Esophagus squamous epithelium (tissue), 4 donors: Measurements from ENCODE around the gene FOXK2.

Source experiments
- POLR2A ChIP-seq, 4 donors: fragments of 450-650 bp; IDR thresholded peaks; one replicate each; pipeline ENCODE4 v1.6.1; 2017; ENCODE audit warnings: antibody characterized with exemption in 4 of 4, mild to moderate bottlenecking in 4 of 4, moderate library complexity in 3 of 4
- TF ChIP-seq, protein P1 (sequence below), 6 experiments: fragments of 450-650 bp in 4 of 6; fragments of 200-600 bp in 2 of 6; sonication (generic) in 2 of 6; IDR thresholded peaks; one replicate each; pipeline ENCODE4 v1.5.1; 2016 to 2019; ENCODE audit warnings: antibody characterized with exemption in 6 of 6, mild to moderate bottlenecking in 4 of 6, moderate library complexity in 4 of 6

- no peak for TF ChIP-seq POLR2A (IDR thresholded peaks at IDR 0.05)
- TF ChIP-seq, protein P1, sequence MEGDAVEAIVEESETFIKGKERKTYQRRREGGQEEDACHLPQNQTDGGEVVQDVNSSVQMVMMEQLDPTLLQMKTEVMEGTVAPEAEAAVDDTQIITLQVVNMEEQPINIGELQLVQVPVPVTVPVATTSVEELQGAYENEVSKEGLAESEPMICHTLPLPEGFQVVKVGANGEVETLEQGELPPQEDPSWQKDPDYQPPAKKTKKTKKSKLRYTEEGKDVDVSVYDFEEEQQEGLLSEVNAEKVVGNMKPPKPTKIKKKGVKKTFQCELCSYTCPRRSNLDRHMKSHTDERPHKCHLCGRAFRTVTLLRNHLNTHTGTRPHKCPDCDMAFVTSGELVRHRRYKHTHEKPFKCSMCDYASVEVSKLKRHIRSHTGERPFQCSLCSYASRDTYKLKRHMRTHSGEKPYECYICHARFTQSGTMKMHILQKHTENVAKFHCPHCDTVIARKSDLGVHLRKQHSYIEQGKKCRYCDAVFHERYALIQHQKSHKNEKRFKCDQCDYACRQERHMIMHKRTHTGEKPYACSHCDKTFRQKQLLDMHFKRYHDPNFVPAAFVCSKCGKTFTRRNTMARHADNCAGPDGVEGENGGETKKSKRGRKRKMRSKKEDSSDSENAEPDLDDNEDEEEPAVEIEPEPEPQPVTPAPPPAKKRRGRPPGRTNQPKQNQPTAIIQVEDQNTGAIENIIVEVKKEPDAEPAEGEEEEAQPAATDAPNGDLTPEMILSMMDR (IDR thresholded peaks at IDR 0.05), result no peak
These were observed 30.4 kb upstream of the FOXK2 start for GRCh38 chr17:82489117-82489516.
